ENCODE data around the gene TOB2. TPM values are rescaled to one million over a fixed set of nuclear protein-coding genes. Genes with fewer than 3 reads are reported as not detected.
"Not testable (repeated sequence)": the region's sequence is repeated elsewhere in the genome, so short reads cannot be mapped to it uniquely, and the experiment has no call there.

Gene TOB2
- total and polyA plus RNA-seq, 12 donors = 26.4 to 84.9 (median 39.8) TPM

DNA sequence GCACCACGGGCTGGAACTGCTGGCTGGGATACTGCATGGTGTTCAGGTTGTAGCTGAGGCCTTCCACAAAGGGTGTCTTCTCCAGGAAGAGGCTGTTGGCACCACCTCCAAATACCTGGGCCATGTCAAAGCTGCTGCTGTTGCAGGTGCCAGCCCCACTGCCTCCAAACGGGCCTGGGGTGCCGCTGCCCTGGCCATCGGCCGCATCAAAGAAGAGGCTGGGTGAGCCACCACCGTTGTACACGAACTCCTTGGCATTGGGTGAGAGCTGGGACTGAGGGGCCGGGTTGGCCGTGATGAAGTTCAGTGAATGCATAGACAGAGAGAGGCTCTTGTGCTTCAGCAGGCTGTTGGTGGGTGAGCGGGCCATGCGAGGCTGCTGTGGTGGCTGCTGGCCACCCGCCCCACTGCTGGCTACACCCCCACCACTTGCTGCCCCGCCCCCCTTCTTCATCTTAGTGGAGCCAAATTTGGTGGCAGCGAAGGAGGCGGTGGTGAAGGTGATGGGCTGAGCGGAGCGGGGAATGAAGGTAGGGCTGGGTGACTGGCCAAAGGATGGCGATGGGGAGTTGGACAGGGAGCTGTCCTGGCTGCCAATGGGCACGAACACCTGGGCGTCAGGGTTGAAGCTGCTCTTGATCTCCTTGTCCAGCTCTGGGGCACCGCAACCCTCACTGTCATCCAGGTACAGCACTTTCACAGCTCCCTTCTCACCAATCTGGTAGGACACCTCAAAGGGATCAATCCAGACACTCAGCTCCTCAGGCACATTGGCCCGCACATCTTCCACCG, 10.1 kb downstream of the TOB2 start:
- 69 to 72% methylated on average over 23 of the region's 23 CpGs for WGBS, 2 donors
- Histone ChIP-seq H3K4me3 (no peak overlapping the region), H3K9me3 (no peaks in the 10 kb centered on the region), H3K27me3 (no peaks in the 10 kb centered on the region), H3K27ac (peak overlapping the region in 4 of 10 donors; percentile 1 to 53 (median 24)), H3K4me1 (peaks cover 21 to 88% (median 67%) of the 10 kb centered on the region in 9 donors), H3K36me3 (peaks cover 0 to 96% (median 45%) of the 10 kb centered on the region in 9 donors)
- intact Hi-C loops (cut with DNase I) = no loop called here
- DNase-seq (no peak), ATAC-seq (peak in 5 of 8 donors; percentile 16 to 38 (median 28))
- TF ChIP-seq, protein P1, sequence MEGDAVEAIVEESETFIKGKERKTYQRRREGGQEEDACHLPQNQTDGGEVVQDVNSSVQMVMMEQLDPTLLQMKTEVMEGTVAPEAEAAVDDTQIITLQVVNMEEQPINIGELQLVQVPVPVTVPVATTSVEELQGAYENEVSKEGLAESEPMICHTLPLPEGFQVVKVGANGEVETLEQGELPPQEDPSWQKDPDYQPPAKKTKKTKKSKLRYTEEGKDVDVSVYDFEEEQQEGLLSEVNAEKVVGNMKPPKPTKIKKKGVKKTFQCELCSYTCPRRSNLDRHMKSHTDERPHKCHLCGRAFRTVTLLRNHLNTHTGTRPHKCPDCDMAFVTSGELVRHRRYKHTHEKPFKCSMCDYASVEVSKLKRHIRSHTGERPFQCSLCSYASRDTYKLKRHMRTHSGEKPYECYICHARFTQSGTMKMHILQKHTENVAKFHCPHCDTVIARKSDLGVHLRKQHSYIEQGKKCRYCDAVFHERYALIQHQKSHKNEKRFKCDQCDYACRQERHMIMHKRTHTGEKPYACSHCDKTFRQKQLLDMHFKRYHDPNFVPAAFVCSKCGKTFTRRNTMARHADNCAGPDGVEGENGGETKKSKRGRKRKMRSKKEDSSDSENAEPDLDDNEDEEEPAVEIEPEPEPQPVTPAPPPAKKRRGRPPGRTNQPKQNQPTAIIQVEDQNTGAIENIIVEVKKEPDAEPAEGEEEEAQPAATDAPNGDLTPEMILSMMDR (IDR thresholded peaks at IDR 0.05) = no peak

DNA sequence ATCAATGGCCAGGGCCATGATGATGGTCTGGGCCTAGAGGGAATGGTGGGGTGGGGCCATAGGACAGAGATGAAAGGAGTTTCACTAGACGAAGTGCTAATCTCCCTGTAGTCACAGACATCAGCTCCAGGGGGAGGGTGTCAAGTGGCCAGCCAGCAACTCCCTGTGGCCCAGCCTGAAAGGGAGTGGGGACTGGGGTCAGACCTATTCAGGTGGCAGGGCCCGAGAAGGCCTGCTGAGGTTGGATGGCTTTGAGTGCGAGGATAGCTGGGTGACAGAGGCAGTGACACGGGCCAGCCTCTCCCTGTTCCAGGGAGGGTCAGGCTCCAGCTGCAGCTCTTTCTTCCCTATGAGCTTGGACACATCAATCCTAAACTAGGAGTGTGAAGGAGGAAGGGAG, 11.0 kb downstream of the TOB2 start:
- TF ChIP-seq, protein P1 (IDR thresholded peaks at IDR 0.05) = no peak
- H3K36me3 ChIP-seq = peaks cover 0 to 96% (median 38%) of the 10 kb centered on the region in 9 donors
- ATAC-seq (peak in 2 of 8 donors; percentile 2 to 4), DNase-seq (no peak)
- peak overlapping the region in 4 of 10 donors; percentile 38 to 58 (median 46) for H3K27ac ChIP-seq
- 49 to 55% methylated on average over 4 of the region's 4 CpGs for WGBS, 2 donors
- no peaks in the 10 kb centered on the region for H3K9me3 ChIP-seq
- H3K4me3 ChIP-seq = no peak overlapping the region
- H3K4me1 ChIP-seq = peaks cover 17 to 79% (median 57%) of the 10 kb centered on the region in 9 donors
- no peaks in the 10 kb centered on the region for H3K27me3 ChIP-seq
- intact Hi-C loops (cut with DNase I) = no loop called here

DNA sequence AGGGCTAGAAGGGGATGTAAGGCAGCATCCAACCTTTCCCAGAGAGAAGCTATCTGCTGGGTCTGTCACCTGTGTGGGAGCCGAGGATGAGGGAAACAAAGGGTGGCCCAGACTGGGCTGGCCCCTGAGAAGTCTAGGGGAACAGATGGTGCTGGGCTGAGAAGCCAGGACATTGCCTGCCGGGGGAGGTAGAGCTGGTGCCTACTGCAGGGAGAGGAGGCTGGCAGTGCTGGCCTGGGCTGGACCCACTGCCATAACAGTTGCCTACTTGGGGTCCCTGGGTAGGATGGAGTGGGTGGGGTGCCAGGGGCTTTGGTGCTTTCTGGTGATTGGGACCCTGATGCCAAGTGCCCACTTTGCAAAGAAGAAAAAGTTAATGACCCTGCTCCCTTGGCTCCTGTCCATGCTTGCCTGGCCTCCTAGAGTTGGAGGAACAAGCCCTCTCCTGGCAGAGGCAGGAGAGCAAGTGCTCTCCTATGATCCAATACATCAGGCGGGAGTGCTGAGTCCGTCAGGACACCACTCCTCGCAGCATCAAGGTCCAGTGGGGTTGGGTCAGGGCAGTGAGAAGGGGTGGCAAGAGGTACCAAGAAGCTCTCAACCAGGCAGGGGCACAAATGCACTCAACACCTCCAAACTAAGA, 12.1 kb downstream of the TOB2 start:
- H3K4me3 ChIP-seq; H3K27me3 ChIP-seq; intact Hi-C loops (cut with DNase I); DNase-seq; H3K9me3 ChIP-seq: not testable (repeated sequence)
- peaks cover 0 to 91% (median 34%) of the 10 kb centered on the region in 9 donors for H3K36me3 ChIP-seq
- peaks cover 13 to 68% (median 47%) of the 10 kb centered on the region in 9 donors for H3K4me1 ChIP-seq
- 66 to 88% methylated on average over 3 to 5 of the region's 5 CpGs for WGBS, 2 donors
- ATAC-seq = peak in 3 of 8 donors; percentile 3 to 18 (median 10)
- H3K27ac ChIP-seq = peak overlapping the region in 3 of 10 donors; percentile 38 to 58 (median 38)

GRCh38 chr22:41433480-41433879, 13.1 kb downstream of the TOB2 start:
- ATAC-seq; H3K4me3 ChIP-seq; H3K27me3 ChIP-seq; DNase-seq; H3K9me3 ChIP-seq; intact Hi-C loops (cut with DNase I): not testable (repeated sequence)
- H3K4me1 ChIP-seq = peaks cover 11 to 58% (median 37%) of the 10 kb centered on the region in 9 donors
- H3K36me3 ChIP-seq = peaks cover 0 to 83% (median 34%) of the 10 kb centered on the region in 9 donors
- peak overlapping the region in 1 of 10 donors; percentile 6 for H3K27ac ChIP-seq
- 74 to 81% methylated on average over 1 of the region's 1 CpG for WGBS, 2 donors

DNA sequence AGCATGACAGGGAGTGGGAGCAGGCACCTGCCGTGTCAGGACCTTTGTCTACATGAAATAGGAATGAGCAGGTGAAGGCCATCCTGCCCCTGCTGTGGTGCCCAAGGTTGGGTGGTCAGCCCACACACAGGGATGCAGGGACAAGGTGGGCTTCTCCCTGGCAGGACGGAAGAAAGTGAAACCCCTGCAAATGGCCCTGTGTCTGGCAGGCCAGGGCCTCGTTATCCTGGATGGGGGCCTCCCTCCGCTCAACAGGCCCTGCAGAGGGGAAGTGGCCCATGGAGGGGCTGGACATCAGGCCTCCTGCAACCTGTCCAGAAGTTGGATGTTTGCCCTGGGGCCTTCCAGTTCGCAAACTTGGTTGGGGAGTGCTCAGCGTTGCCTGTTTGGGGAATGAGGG, 14.9 kb downstream of the TOB2 start:
- DNase-seq = no peak
- WGBS, 2 donors = 72 to 81% methylated on average over 6 of the region's 6 CpGs

More for the DNA sequence above, 14.9 kb downstream of the TOB2 start:
- intact Hi-C loops (cut with DNase I) = no loop called here
- peak in 2 of 8 donors; percentile 8 to 15 for ATAC-seq
- Histone ChIP-seq H3K27ac (peak overlapping the region in 1 of 10 donors; percentile 47), H3K9me3 (no peaks in the 10 kb centered on the region), H3K27me3 (no peaks in the 10 kb centered on the region), H3K4me1 (peaks cover 11 to 40% (median 29%) of the 10 kb centered on the region in 9 donors), H3K4me3 (no peak overlapping the region), H3K36me3 (peaks cover 0 to 82% (median 27%) of the 10 kb centered on the region in 9 donors)
- TF ChIP-seq, protein P1 (IDR thresholded peaks at IDR 0.05) = no peak

Measured in heart right ventricle (tissue), 16 donors.